Activated CD4-positive, alpha-beta T cell treated with anti-CD3 and anti-CD28 coated beads for 4 hours (primary cell): ENCODE measurements around the gene SLC19A1.

Experiments used
- DNase-seq, 2 donors: peaks; one replicate each; pipeline ENCODE4 v3.0.0-alpha.2; 2020

SLC19A1 gene

DNA sequence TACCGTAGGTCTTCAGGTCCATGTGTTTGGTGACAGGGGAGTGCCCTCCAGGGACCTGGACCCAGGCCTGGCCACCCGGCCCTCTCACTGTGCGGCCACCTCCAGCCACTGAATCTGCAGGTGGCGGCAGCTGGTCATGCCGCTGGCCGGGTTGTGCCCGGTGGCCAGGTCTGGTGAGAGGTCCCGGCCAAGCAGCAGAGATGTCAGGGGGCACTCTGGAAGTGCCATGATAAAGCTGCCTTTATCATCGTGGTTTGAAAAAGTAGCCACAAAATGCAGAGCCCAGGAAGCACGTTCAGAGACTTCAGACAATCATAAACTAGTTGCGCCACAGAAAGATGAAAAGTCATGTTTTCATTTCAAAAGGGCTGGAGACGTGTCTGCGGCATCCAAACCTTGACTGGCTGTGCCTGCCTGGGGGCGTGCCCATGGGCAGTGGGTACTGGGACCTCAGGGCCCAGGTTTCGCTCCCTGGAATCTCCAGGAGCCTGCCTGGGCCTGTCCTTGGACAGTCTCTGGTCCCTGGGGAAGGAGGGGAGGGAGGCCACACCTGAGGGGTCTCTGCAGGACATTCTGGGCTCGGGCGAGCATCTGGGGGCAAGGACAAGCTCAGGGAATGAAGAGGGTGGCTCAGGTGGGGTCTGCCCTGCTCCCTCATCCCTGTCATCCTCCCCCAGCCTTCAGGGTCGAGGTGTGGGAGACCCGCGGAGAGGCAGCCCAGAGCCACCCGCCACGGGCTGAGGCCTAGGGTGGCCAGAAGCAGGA, 92.4 kb downstream of the SLC19A1 start:
- no peak for DNase-seq

DNA sequence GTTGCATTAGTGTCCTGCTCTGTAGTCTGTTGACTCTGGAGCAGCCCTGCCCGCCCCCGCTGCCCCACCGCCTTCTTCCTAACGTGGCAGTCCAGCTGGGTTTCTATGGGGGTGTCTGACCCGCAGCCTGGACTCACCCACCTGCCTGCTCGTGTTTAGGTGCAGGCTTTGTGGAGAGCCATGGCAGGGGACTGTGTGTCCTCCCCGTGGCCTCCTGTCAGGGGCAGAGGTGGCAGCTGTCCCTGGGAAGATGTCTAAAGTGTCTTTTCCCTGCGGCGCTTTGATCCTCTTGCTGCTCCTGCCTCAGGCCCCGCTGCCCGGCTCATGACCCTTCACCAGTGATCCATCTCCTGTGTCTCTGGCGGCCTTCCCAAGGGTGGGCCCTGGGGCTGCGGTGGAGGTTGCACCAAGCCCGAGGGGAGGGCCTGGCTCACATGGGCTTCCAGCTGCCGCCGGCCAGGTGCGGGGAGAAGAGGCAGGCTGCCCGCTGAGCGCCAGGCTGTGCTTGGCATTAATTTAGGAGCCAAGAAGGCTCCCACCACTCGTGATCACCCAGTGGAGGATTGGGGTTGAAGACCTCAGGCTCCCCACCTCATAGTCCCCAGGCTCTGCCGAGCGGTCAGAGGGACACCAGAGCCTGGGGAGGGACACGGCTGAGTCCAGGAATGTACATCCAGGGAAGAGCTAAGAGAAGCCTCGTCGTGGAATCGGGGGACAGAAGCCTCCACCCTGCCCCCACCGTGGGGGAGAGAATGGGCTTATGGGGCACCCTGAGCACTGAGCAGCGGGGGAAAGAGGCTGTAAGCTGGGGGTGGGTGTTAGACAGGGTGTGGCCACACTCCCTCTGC, 93.2 kb downstream of the SLC19A1 start:
- DNase-seq, result no peak

DNA sequence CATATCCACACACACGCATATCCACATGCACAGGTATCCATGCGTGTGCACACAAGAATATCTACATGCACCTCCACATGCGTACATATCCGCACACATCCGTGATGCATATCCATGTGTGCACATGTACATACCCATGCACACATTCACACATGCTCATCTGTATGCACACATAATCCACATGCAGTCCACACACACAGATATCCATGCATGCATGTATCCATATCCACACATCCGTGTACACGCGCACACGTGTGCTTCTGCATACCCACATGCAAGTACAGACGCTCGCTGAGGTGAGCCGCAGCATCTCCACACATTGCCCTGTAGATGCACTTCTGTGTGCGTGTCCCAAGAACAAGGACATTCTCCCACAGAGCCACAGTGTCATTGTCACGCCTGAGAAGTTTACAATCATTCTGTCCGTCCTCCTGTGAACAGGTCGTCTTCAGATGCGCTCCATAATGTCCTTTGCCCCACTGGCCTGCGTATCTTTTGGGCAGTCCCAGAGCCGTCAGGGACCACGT, 93.9 kb downstream of the SLC19A1 start:
- no peak for DNase-seq
